GM19025 (cell line): Measurements from ENCODE around the gene VHLL.

Experiments used
- ATAC-seq: cut with Tn5 transposase; IDR thresholded peaks from one replicate; pipeline ENCODE4 v1.9.1; 2021; ENCODE audit warnings: mild to moderate bottlenecking, low read depth, moderate library complexity; ENCODE audit not compliant: unreplicated experiment

The VHLL gene

GRCh38 chr1:156293098-156293434 is 6.0 kb downstream of the VHLL start:
- ATAC-seq: no peak

DNA sequence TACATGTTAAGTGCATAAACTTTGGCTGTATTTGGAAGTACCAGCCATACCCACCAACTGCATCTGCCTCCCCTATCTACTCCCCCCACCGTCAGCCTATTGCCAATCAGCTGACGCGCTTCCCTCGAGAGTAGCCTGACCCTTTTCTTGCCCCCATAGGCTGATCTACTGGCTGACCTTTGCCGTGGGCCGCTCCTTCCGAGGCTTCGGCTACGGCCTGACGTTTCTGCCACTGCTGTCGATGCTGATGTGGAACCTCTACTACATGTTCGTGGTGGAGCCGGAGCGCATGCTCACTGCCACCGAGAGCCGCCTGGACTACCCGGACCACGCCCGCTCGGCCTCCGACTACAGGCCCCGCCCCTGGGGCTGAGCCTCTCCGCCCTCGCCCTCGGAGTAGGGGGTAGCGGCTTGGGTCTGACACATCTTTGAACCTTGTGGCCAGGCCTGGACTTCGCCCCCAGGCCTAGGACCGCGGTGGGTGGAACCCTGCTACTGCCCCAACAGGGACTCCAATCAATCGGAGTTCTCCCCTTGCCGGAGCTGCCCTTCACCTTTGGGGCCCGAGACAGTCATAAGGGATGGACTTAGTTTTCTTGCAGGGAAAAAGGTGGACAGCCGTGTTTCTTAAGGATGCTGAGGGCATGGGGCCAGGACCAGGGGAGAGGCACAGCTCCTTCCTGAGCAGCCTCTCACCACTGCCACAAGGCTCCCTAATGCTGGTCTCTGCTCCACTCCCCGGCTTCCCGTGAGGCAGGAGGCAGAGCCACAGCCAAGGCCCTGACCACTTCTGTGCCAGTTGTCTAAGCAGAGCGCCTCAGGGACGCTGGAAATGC is 7.7 kb downstream of the VHLL start:
- ATAC-seq: peak; percentile 60

DNA sequence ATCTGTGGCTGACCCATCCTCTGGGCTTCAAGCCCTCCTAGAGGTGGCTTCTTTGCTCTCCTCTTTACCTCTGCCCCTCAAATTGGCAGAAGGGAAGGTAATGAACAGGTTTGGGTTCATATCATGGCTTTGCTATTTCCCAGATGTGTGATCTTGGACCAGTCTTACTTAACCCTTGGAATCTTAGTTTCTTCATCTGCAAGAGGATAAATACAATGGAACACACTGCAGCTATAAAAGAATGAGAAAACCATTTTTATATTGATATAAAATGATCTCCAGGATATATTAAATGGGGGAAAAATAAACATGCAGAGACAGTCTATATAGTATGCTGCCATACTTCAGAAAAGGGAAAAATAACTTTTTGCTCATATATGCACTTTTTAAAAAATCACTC is 9.2 kb downstream of the VHLL start:
- ATAC-seq: no peak

- ATAC-seq: no peak
These were observed 13.0 kb downstream of the VHLL start for GRCh38 chr1:156286061-156286460.

DNA sequence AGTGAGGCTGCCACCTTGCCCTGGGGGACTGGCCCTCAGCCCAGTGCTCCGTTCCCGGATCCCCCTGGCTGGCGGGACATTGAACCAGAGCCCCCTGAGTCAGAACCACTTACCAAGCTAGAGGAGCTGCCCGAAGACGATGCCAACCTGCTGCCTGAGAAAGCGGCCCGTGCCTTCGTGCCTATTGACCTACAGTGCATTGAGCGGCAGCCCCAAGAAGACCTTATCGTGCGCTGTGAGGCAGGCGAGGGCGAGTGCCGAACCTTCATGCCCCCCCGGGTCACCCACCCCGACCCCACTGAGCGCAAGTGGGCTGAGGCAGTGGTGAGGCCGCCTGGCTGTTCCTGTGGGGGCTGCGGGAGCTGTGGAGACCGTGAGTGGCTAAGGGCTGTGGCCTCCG is 13.7 kb downstream of the VHLL start:
- ATAC-seq: no peak

DNA sequence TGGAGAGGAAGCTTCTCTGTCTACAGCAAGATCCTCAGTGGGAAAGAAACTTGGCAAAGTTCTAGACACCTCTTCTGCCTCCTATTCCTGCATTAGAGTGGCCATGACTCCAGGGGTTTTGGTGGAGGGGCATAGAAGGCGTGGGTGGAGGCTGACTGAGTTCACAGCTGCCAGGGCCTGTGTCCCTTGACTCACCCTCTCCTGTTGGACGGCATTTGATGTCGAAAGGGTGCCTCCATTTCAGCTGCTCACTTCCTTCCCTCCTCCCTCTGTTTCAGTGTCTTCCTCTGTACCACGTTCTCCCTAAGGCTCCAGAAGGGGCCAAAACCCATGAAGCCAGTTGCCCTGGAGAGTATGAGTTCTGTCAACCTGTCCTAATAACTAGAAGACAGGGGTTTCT is 14.3 kb downstream of the VHLL start:
- ATAC-seq: no peak

- ATAC-seq: no peak
These were observed 15.0 kb downstream of the VHLL start, which contains the start of gene TMEM79 for GRCh38 chr1:156284112-156284511. Gene TMEM79 (plus strand): TSS chr1:156284325. CDS start chr1:156285227, 902 bp downstream.

DNA sequence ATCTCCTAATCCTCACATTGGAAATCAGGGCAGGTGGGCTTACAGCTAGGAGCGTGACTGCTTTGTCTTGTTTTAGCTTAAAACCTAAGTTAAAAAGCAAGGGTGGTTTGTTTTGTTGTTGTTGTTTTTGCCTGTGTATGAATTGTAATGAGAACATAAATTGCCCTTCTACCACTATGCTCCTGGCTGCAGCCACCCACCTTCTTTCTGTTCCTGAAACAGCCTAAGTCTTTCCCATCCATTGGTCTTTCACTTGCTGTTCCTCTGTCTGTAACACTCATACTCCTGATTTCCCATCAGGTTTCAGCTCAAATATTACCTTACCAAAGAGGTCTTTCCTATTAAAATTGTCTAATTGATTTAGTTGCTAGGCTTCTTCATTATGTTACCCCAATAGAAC is 15.6 kb downstream of the VHLL start:
- no peak for ATAC-seq

GRCh38 chr1:156282479-156283222 is 16.5 kb downstream of the VHLL start, which contains the start of gene SMG5:
Gene SMG5 (minus strand): TSS chr1:156282825. CDS start chr1:156282680, 145 bp downstream.
- peak; percentile 83 for ATAC-seq

DNA sequence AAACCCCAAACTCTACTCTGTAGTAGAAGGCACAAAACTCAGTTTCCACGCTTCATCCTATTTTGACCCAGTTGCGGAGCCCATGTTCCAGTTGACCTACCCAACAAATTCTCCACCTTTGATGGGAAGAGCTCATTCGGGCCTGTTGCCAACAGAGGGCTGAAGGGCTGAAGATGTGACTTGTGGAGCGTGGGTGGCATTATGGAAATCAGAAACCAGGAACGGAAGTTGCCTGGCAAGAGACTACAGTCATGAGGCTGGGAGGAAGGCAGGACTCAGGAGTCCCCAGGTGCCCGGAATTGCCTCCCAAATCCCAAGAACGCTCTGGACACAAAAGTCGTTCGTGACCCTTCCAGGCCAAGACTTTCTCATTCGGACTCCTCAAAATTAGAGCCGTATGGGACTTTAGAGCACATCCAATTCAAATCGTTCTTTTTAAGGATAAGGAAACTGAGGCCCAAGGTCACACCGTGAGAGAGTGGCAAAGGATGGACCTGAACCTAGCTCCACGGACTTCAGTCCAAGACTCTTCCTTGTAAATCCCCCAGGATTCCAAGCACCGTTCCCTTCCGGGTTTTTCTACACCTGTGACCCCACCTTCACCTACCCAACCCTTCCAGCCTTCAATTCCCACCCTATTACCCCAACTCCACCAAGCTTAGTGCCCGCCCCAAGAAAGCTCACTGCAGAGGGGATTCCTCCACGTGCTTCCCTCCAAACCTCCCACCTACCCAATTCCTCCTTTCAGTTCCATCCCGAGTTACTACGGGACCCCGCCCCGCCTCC is 17.2 kb downstream of the VHLL start:
- no peak for ATAC-seq

- no peak for ATAC-seq
These were observed 17.8 kb downstream of the VHLL start for GRCh38 chr1:156281281-156281680.

DNA sequence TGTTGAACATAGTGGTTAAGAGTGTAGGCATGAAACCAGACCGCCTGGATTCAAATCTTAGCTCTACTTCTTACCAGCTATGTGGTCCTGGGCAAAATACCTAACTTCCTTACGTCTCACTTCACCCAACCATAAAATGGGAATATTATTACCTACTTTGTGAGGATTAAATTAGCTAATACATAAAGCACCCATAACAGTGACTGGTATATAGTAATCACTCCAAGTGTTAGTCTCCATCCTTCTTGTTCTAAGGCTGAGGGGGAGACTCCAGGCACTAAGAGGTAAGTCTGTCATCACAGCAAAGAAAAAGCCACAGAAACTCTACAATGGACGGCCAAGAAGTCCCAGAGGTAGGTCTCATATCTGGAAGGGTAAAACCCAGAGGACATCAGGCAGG is 19.3 kb downstream of the VHLL start:
- no peak for ATAC-seq

DNA sequence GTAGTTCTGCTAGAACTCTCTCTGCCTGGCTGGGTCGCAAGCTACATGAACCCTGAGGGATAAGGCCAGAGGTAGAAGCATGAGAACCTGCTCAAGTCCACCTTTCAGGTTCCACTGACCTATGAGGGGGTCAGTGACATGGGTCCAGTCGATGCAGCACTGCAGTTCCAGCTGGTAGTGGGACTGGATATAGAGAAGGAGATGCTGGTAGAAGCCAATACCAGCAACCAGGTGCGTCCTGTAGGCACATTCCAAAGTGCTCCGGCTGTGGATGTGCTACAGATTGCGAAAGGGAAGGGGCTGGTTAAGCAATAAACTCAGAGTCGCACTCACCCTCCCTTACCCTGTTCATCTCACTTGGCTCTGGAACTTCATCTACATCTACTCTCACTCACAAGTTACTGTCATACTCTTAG is 22.1 kb downstream of the VHLL start:
- no peak for ATAC-seq

DNA sequence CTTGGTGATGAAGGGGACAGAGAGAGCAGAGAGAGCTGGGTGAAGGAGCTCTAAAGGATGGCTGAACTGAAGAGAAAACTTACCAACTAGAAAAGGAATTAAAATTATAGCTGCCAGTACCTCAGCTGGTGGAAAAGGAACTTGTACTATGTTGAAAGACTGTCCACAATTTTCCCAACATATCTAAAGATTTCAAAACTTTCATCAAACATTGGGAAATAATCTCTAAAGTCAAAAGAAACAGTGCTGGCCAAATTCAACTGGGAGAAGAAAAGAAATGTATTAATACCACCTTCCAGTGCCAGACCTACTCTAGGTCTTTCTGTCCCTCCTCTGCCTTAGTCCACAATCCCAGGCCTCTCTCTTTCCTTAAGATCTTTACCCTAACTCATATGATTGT is 22.6 kb downstream of the VHLL start:
- no peak for ATAC-seq

- no peak for ATAC-seq
These were observed 28.8 kb downstream of the VHLL start for GRCh38 chr1:156270314-156270713.

DNA sequence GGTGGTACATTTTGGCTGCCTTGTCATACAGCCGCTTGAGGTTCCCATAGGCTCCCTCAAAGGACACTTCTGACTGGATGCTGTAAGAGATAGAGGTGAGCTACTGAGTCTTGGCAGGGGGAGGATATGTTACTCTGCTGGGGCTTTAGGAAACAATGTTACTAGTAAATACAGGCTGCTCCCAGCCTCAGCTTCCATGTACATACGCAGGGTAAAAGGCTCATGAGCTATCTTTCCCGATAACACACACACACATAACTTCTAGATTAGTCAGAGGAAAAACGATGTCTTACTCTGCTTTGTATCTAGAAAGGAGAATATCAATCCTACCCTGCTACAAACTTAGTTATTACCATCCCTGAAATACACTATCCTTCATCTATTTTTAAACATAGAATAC is 30.8 kb downstream of the VHLL start:
- ATAC-seq: no peak

DNA sequence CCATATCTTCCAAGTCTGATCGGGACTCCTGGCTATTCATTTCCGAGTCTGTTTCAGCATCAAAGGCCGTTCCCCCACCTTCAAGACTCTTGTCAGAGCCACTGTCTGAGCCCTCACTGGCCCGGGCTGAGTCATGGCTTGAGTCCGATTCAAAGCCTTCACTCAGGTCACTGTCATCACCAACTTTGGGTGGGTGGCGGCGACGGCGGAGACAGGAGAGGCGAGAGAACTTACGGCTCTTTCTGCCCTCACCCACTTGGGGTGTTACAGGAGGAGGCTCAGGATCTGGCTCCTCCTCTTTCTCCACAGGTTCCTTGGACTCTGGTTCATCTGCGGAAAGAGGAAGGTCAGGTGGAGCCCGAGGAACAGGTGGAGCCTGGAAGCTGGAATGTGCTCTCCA is 33.1 kb downstream of the VHLL start:
- ATAC-seq: no peak

DNA sequence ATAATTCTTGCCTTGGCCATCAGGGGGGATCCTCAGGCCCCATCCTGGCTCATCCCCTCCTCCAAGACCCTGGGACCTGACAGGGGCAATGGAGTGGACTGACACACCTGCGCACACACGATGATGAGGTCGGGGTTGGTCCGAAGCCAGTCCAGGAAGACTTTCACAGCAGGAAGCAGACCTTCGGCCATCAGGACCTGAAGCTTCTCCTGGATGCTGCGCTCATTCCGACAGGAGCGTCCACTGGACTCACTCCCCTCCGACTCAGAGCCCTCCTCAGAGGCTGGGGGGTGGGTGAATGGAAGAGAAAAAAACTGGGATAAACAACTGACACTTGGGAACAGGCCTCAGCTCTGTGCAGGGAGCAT is 35.8 kb downstream of the VHLL start:
- ATAC-seq: no peak

GRCh38 chr1:156262461-156263287 is 36.4 kb downstream of the VHLL start:
- no peak for ATAC-seq

DNA sequence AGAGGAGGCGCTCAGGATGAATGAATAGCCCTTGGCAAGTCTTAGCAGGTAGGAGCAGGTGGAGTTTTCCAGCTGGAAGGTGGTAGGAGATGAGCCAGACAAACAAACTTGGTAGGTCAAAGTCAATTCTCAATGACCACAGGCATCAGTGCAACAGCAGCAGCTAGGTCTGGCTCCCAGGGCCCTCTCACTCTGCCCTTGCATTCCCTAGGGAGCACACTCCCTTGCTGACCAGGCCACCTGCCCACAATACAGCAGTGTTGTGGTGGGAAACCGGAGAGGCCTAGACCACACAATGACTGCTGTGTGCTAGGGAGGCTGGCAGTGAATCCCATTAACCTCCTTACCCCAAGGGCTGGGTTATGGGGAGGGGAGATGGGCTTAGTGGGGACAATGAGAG is 38.2 kb downstream of the VHLL start:
- no peak for ATAC-seq
